ENCODE data around the gene BHLHE23. TPM values are rescaled to one million over a fixed set of nuclear protein-coding genes. Genes with fewer than 3 reads are reported as not detected.

The BHLHE23 gene
- total RNA-seq, 1 donor from 2014 or later, result not detected

GRCh38 chr20:62968378-62969178 lies 38.2 kb downstream of the BHLHE23 start:
- Mint-ChIP-seq H3K4me3 (no peak overlapping the region), H3K4me1 (peaks cover 14% of the 10 kb centered on the region), H3K9me3 (no peaks in the 10 kb centered on the region), H3K27me3 (peaks cover 21% of the 10 kb centered on the region), H3K27ac (no peak overlapping the region), H3K36me3 (ENCODE audit: low read depth) (peaks cover 1% of the 10 kb centered on the region)
- intact Hi-C loops (cut with micrococcal nuclease), result no loop called here
- DNase-seq, result no peak

GRCh38 chr20:62967628-62968351 lies 39.0 kb downstream of the BHLHE23 start:
- peaks cover 16% of the 10 kb centered on the region for H3K27me3 Mint-ChIP-seq
- intact Hi-C loops (cut with micrococcal nuclease), result no loop called here
- no peak overlapping the region for H3K4me3 Mint-ChIP-seq
- DNase-seq, result no peak
- peaks cover 1% of the 10 kb centered on the region for H3K36me3 Mint-ChIP-seq (ENCODE audit: low read depth)
- no peaks in the 10 kb centered on the region for H3K9me3 Mint-ChIP-seq
- no peak overlapping the region for H3K27ac Mint-ChIP-seq
- peaks cover 12% of the 10 kb centered on the region for H3K4me1 Mint-ChIP-seq

GRCh38 chr20:62967149-62967501 lies 39.6 kb downstream of the BHLHE23 start:
- no peak overlapping the region for H3K4me3 Mint-ChIP-seq
- H3K27ac Mint-ChIP-seq, result no peak overlapping the region
- intact Hi-C loops (cut with micrococcal nuclease), result no loop called here
- DNase-seq, result no peak
- peaks cover 7% of the 10 kb centered on the region for H3K4me1 Mint-ChIP-seq
- no peaks in the 10 kb centered on the region for H3K9me3 Mint-ChIP-seq
- peaks cover 1% of the 10 kb centered on the region for H3K36me3 Mint-ChIP-seq (ENCODE audit: low read depth)
- peaks cover 12% of the 10 kb centered on the region for H3K27me3 Mint-ChIP-seq

- no peak overlapping the region for H3K4me3 Mint-ChIP-seq
- intact Hi-C loops (cut with micrococcal nuclease), result no loop called here
- H3K36me3 Mint-ChIP-seq (ENCODE audit: low read depth), result peaks cover 1% of the 10 kb centered on the region
- H3K9me3 Mint-ChIP-seq, result no peaks in the 10 kb centered on the region
- H3K27ac Mint-ChIP-seq, result no peak overlapping the region
- peaks cover 5% of the 10 kb centered on the region for H3K27me3 Mint-ChIP-seq
- no peak for DNase-seq
- H3K4me1 Mint-ChIP-seq, result peaks cover under 1% of the 10 kb centered on the region
Observed at GRCh38 chr20:62966212-62967148, 40.3 kb downstream of the BHLHE23 start.

- H3K4me3 Mint-ChIP-seq, result no peak overlapping the region
- intact Hi-C loops (cut with micrococcal nuclease), result no loop called here
- H3K36me3 Mint-ChIP-seq (ENCODE audit: low read depth), result peaks cover 1% of the 10 kb centered on the region
- no peak for DNase-seq
- H3K9me3 Mint-ChIP-seq, result no peaks in the 10 kb centered on the region
- no peak overlapping the region for H3K27ac Mint-ChIP-seq
- H3K27me3 Mint-ChIP-seq, result peaks cover 2% of the 10 kb centered on the region
- no peaks in the 10 kb centered on the region for H3K4me1 Mint-ChIP-seq
Observed at GRCh38 chr20:62965363-62965771, 41.4 kb downstream of the BHLHE23 start.

- Mint-ChIP-seq H3K4me3 (no peak overlapping the region), H3K4me1 (no peaks in the 10 kb centered on the region), H3K27ac (no peak overlapping the region), H3K36me3 (ENCODE audit: low read depth) (peaks cover 1% of the 10 kb centered on the region), H3K9me3 (no peaks in the 10 kb centered on the region), H3K27me3 (no peaks in the 10 kb centered on the region)
- DNase-seq, result no peak
- intact Hi-C loops (cut with micrococcal nuclease), result no loop called here
Observed at GRCh38 chr20:62964700-62965099, 42.1 kb downstream of the BHLHE23 start.

- H3K9me3 Mint-ChIP-seq, result no peaks in the 10 kb centered on the region
- intact Hi-C loops (cut with micrococcal nuclease), result no loop called here
- no peak for DNase-seq
- no peaks in the 10 kb centered on the region for H3K4me1 Mint-ChIP-seq
- no peak overlapping the region for H3K27ac Mint-ChIP-seq
- H3K4me3 Mint-ChIP-seq, result no peak overlapping the region
- H3K27me3 Mint-ChIP-seq, result no peaks in the 10 kb centered on the region
- H3K36me3 Mint-ChIP-seq (ENCODE audit: low read depth), result peaks cover 1% of the 10 kb centered on the region
Observed at GRCh38 chr20:62963614-62964397, 43.0 kb downstream of the BHLHE23 start.

- H3K9me3 Mint-ChIP-seq, result no peaks in the 10 kb centered on the region
- H3K4me3 Mint-ChIP-seq, result no peak overlapping the region
- no peak for DNase-seq
- peaks cover 1% of the 10 kb centered on the region for H3K36me3 Mint-ChIP-seq (ENCODE audit: low read depth)
- H3K4me1 Mint-ChIP-seq, result no peaks in the 10 kb centered on the region
- H3K27me3 Mint-ChIP-seq, result no peaks in the 10 kb centered on the region
- H3K27ac Mint-ChIP-seq, result no peak overlapping the region
- intact Hi-C loops (cut with micrococcal nuclease), result no loop called here
Observed at GRCh38 chr20:62962891-62963613, 43.7 kb downstream of the BHLHE23 start.

GRCh38 chr20:62962221-62962879 lies 44.4 kb downstream of the BHLHE23 start:
- Mint-ChIP-seq H3K27ac (no peak overlapping the region), H3K27me3 (no peaks in the 10 kb centered on the region), H3K9me3 (no peaks in the 10 kb centered on the region), H3K4me1 (no peaks in the 10 kb centered on the region), H3K4me3 (no peak overlapping the region), H3K36me3 (ENCODE audit: low read depth) (peaks cover 1% of the 10 kb centered on the region)
- DNase-seq, result no peak
- intact Hi-C loops (cut with micrococcal nuclease), result no loop called here

GRCh38 chr20:62961799-62962198 lies 45.0 kb downstream of the BHLHE23 start:
- H3K9me3 Mint-ChIP-seq, result no peaks in the 10 kb centered on the region
- H3K27me3 Mint-ChIP-seq, result no peaks in the 10 kb centered on the region
- intact Hi-C loops (cut with micrococcal nuclease), result no loop called here
- peaks cover 1% of the 10 kb centered on the region for H3K36me3 Mint-ChIP-seq (ENCODE audit: low read depth)
- H3K27ac Mint-ChIP-seq, result no peak overlapping the region
- DNase-seq, result no peak
- H3K4me3 Mint-ChIP-seq, result no peak overlapping the region
- H3K4me1 Mint-ChIP-seq, result no peaks in the 10 kb centered on the region

GRCh38 chr20:62961310-62961783 lies 45.4 kb downstream of the BHLHE23 start:
- no peak for DNase-seq
- H3K4me1 Mint-ChIP-seq, result no peaks in the 10 kb centered on the region
- intact Hi-C loops (cut with micrococcal nuclease), result no loop called here
- H3K9me3 Mint-ChIP-seq, result no peaks in the 10 kb centered on the region
- H3K27ac Mint-ChIP-seq, result no peak overlapping the region
- no peaks in the 10 kb centered on the region for H3K27me3 Mint-ChIP-seq
- H3K4me3 Mint-ChIP-seq, result no peak overlapping the region
- H3K36me3 Mint-ChIP-seq (ENCODE audit: low read depth), result peaks cover 1% of the 10 kb centered on the region
